HAP-1 (cell line): Measurements from ENCODE around the gene FAM25G.

Source experiments
- DNase-seq, 2 experiments: peaks; one replicate each; pipeline ENCODE4 v3.0.0-alpha.2; 2016 to 2020; ENCODE audit warnings: low spot score in 2 of 2
- H3K27me3 ChIP-seq: fragments of 250-450 bp; sonication (Bioruptor Pico); 2 replicates; pipeline ENCODE4 v1.5.1; 2020; ENCODE audit warnings: low read depth, mild to moderate bottlenecking, moderate library complexity
- H3K36me3 ChIP-seq: fragments of 250-450 bp; sonication (Bioruptor Pico); replicated peaks from 2 replicates; pipeline ENCODE4 v1.5.1; 2020; ENCODE audit warnings: mild to moderate bottlenecking
- H3K4me1 ChIP-seq: fragments of 250-450 bp; sonication (Bioruptor Pico); 2 replicates; pipeline ENCODE4 v1.5.1; 2020; ENCODE audit warnings: mild to moderate bottlenecking
- H3K4me3 ChIP-seq: fragments of 250-450 bp; sonication (Bioruptor Pico); 2 replicates; pipeline ENCODE4 v1.5.1; 2020; ENCODE audit warnings: mild to moderate bottlenecking, moderate library complexity
- H3K9me3 ChIP-seq: fragments of 250-450 bp; sonication (Bioruptor Pico); 2 replicates; pipeline ENCODE4 v1.5.1; 2020; ENCODE audit warnings: mild to moderate bottlenecking, moderate library complexity
- in situ Hi-C: fragments of 300-500 bp; cut with MboI; formaldehyde crosslinking; loops from 3 replicates; pipeline ENCODE4 v1.14.3; 2020; ENCODE audit warnings: low sequenced_read_pairs, inconsistent platforms, mixed read lengths

The FAM25G gene

GRCh38 chr10:47449102-47449978, 42.2 kb downstream of the FAM25G start:
- DNase-seq: no peak
- Histone ChIP-seq H3K36me3 (no peaks in the 10 kb centered on the region), H3K4me3 (no peak overlapping the region), H3K27me3 (no peaks in the 10 kb centered on the region), H3K4me1 (no peaks in the 10 kb centered on the region), H3K9me3 (0 out of 2 replicates have a peak, but pooled peaks cover 3% of the 10 kb centered on the region)
- in situ Hi-C loops: no loop called here

- no peaks in the 10 kb centered on the region for H3K4me1 ChIP-seq
- 0 out of 2 replicates have a peak, but pooled peaks cover 3% of the 10 kb centered on the region for H3K9me3 ChIP-seq
- H3K4me3 ChIP-seq: no peak overlapping the region
- DNase-seq: no peak
- no peaks in the 10 kb centered on the region for H3K36me3 ChIP-seq
- H3K27me3 ChIP-seq: no peaks in the 10 kb centered on the region
- in situ Hi-C loops: no loop called here
These were observed 43.8 kb downstream of the FAM25G start for GRCh38 chr10:47447705-47448104.

- H3K4me1 ChIP-seq: no peaks in the 10 kb centered on the region
- no peaks in the 10 kb centered on the region for H3K27me3 ChIP-seq
- 0 out of 2 replicates have a peak, but pooled peaks cover 3% of the 10 kb centered on the region for H3K9me3 ChIP-seq
- H3K36me3 ChIP-seq: no peaks in the 10 kb centered on the region
- in situ Hi-C loops: no loop called here
- no peak for DNase-seq
- H3K4me3 ChIP-seq: no peak overlapping the region
These were observed 44.3 kb downstream of the FAM25G start for GRCh38 chr10:47447209-47447608.

- H3K4me3 ChIP-seq: no peak overlapping the region
- 0 out of 2 replicates have a peak, but pooled peaks cover 3% of the 10 kb centered on the region for H3K9me3 ChIP-seq
- peaks cover 2% of the 10 kb centered on the region; the same call in 1 of the 2 replicates for H3K27me3 ChIP-seq
- no peak for DNase-seq
- H3K36me3 ChIP-seq: no peaks in the 10 kb centered on the region
- H3K4me1 ChIP-seq: no peaks in the 10 kb centered on the region
- in situ Hi-C loops: no loop called here
These were observed 45.8 kb downstream of the FAM25G start for GRCh38 chr10:47445720-47446119.

- Histone ChIP-seq H3K4me1 (no peaks in the 10 kb centered on the region), H3K27me3 (peaks cover 2% of the 10 kb centered on the region; the same call in 1 of the 2 replicates), H3K36me3 (no peaks in the 10 kb centered on the region), H3K9me3 (0 out of 2 replicates have a peak, but pooled peaks cover 3% of the 10 kb centered on the region), H3K4me3 (no peak overlapping the region)
- no peak for DNase-seq
- in situ Hi-C loops: no loop called here
These were observed 47.5 kb downstream of the FAM25G start for GRCh38 chr10:47444047-47444446.

GRCh38 chr10:47443145-47443544, 48.4 kb downstream of the FAM25G start:
- no peaks in the 10 kb centered on the region for H3K4me1 ChIP-seq
- in situ Hi-C loops: no loop called here
- peaks cover 2% of the 10 kb centered on the region; the same call in 1 of the 2 replicates for H3K27me3 ChIP-seq
- 0 out of 2 replicates have a peak, but pooled peaks cover 3% of the 10 kb centered on the region for H3K9me3 ChIP-seq
- no peaks in the 10 kb centered on the region for H3K36me3 ChIP-seq
- no peak overlapping the region for H3K4me3 ChIP-seq
- no peak for DNase-seq

- no peak for DNase-seq
These were observed 49.1 kb downstream of the FAM25G start for GRCh38 chr10:47442351-47442750.

GRCh38 chr10:47441938-47442337, 49.6 kb downstream of the FAM25G start:
- Histone ChIP-seq H3K9me3 (0 out of 2 replicates have a peak, but pooled peaks cover 3% of the 10 kb centered on the region), H3K36me3 (no peaks in the 10 kb centered on the region), H3K4me3 (no peak overlapping the region), H3K4me1 (no peaks in the 10 kb centered on the region), H3K27me3 (peaks cover 2% of the 10 kb centered on the region; the same call in 1 of the 2 replicates)
- in situ Hi-C loops: no loop called here
- DNase-seq: no peak

More at GRCh38 chr10:47442351-47442750, 49.1 kb downstream of the FAM25G start:
- Histone ChIP-seq H3K27me3 (peaks cover 2% of the 10 kb centered on the region; the same call in 1 of the 2 replicates), H3K36me3 (no peaks in the 10 kb centered on the region), H3K4me3 (no peak overlapping the region), H3K4me1 (no peaks in the 10 kb centered on the region), H3K9me3 (0 out of 2 replicates have a peak, but pooled peaks cover 3% of the 10 kb centered on the region)
- in situ Hi-C loops: no loop called here

GRCh38 chr10:47440207-47440606, 51.3 kb downstream of the FAM25G start:
- Histone ChIP-seq H3K4me1 (no peaks in the 10 kb centered on the region), H3K4me3 (no peak overlapping the region), H3K36me3 (no peaks in the 10 kb centered on the region), H3K27me3 (peaks cover 2% of the 10 kb centered on the region; the same call in 1 of the 2 replicates), H3K9me3 (0 out of 2 replicates have a peak, but pooled peaks cover 2% of the 10 kb centered on the region)
- in situ Hi-C loops: no loop called here
- no peak for DNase-seq

GRCh38 chr10:47438857-47439474, 52.5 kb downstream of the FAM25G start:
- Histone ChIP-seq H3K9me3 (no peaks in the 10 kb centered on the region), H3K4me1 (no peaks in the 10 kb centered on the region), H3K27me3 (peaks cover 2% of the 10 kb centered on the region; the same call in 1 of the 2 replicates), H3K36me3 (no peaks in the 10 kb centered on the region), H3K4me3 (no peak overlapping the region)
- DNase-seq: peak; percentile 10 to 55
- in situ Hi-C loops: no loop called here
